ENCODE measurements around the gene C4BPA. TPM values are rescaled to one million over a fixed set of nuclear protein-coding genes. Genes with fewer than 3 reads are reported as not detected.

C4BPA gene
- polyA plus RNA-seq, 1 of the 3 experiments (the other 2 are of a cell fraction) = not detected

GRCh38 chr1:207164086-207164485 lies 60.1 kb downstream of the C4BPA start:
- H3K4me3 ChIP-seq (ENCODE audit: low read depth in 2 of 2, low read length in 1 of 2) = no peak overlapping the region
- DNase-seq = no peak
- H4K20me1 ChIP-seq (ENCODE audit: insufficient read depth) = no peaks in the 10 kb centered on the region
- H3K9me3 ChIP-seq = no peaks in the 10 kb centered on the region
- H3K79me2 ChIP-seq (ENCODE audit: insufficient read depth) = no peaks in the 10 kb centered on the region
- H2AFZ ChIP-seq (ENCODE audit: low read depth) = no peak overlapping the region
- ChIA-PET POLR2A (no interaction called here), CTCF (no interaction called here)
- H3K4me1 ChIP-seq (ENCODE audit: control insufficient read depth in 1 of 2, insufficient read depth in 2 of 2, low read depth in 1 of 2, low read length in 1 of 2) = no peaks in the 10 kb centered on the region
- WGBS (ENCODE audit: low lambda C conversion rate) = 20% methylated on average over 1 of the region's 1 CpG
- TF ChIP-seq TEAD4 (IDR thresholded peaks at IDR 0.05; ENCODE audit: borderline replicate concordance, insufficient read depth) (no peak), CTCF (IDR thresholded peaks at IDR 0.05) (no peak), SIN3A (IDR thresholded peaks at IDR 0.05; ENCODE audit: borderline replicate concordance, low read depth, low read length) (no peak), TCF12 (IDR thresholded peaks at IDR 0.05) (no peak), GABPA (IDR thresholded peaks at IDR 0.05; ENCODE audit: low read depth) (no peak), FOXM1 (IDR thresholded peaks at IDR 0.05; ENCODE audit: low read depth) (no peak), NRF1 (IDR thresholded peaks at IDR 0.05; ENCODE audit: low read depth, low read length) (no peak), RXRA (IDR thresholded peaks at IDR 0.05; ENCODE audit: borderline replicate concordance, low read depth) (no peak), YY1 (IDR thresholded peaks at IDR 0.05; ENCODE audit: low read depth) (no peak), RCOR1 (IDR thresholded peaks at IDR 0.05; ENCODE audit: low read length) (no peak), MEF2A (IDR thresholded peaks at IDR 0.05; ENCODE audit: borderline replicate concordance, low read depth) (no peak), MAX (IDR thresholded peaks at IDR 0.05; ENCODE audit: low read depth) (no peak), EP300 (IDR thresholded peaks at IDR 0.05; ENCODE audit: borderline replicate concordance in 1 of 2, low read depth in 1 of 2, low read length in 1 of 2) (no peak), RFX5 (IDR thresholded peaks at IDR 0.05; ENCODE audit: low read length) (no peak), TAF1 (IDR thresholded peaks at IDR 0.05; ENCODE audit: borderline replicate concordance, low read depth, low read length) (no peak)
- no peaks in the 10 kb centered on the region for H3K36me3 ChIP-seq (replicated peaks in 1 of 2; ENCODE audit: control insufficient read depth in 1 of 2, insufficient read depth in 2 of 2, low read length in 1 of 2)
- H3K4me2 ChIP-seq = no peak overlapping the region
- H3F3A ChIP-seq (replicated peaks; ENCODE audit: insufficient read depth) = no peaks in the 10 kb centered on the region
- H3K27me3 ChIP-seq (ENCODE audit: insufficient read depth) = no peaks in the 10 kb centered on the region
- H3K9me2 ChIP-seq = no peaks in the 10 kb centered on the region
- no peak overlapping the region for H3K9ac ChIP-seq
- no peak overlapping the region for H3K27ac ChIP-seq (ENCODE audit: low read depth in 2 of 2, low read length in 1 of 2)

- ChIA-PET CTCF (no interaction called here), POLR2A (no interaction called here)
- Histone ChIP-seq H4K20me1 (ENCODE audit: insufficient read depth) (no peaks in the 10 kb centered on the region), H3K9me3 (no peaks in the 10 kb centered on the region; the same call in 1 of the 2 replicates), H3K4me2 (no peak overlapping the region), H3K36me3 (replicated peaks in 1 of 2; ENCODE audit: control insufficient read depth in 1 of 2, insufficient read depth in 2 of 2, low read length in 1 of 2) (no peaks in the 10 kb centered on the region), H3K9ac (no peak overlapping the region), H3F3A (replicated peaks; ENCODE audit: insufficient read depth) (no peaks in the 10 kb centered on the region), H3K27me3 (ENCODE audit: insufficient read depth) (no peaks in the 10 kb centered on the region), H2AFZ (ENCODE audit: low read depth) (no peak overlapping the region), H3K4me1 (ENCODE audit: control insufficient read depth in 1 of 2, insufficient read depth in 2 of 2, low read depth in 1 of 2, low read length in 1 of 2) (no peaks in the 10 kb centered on the region), H3K4me3 (ENCODE audit: low read depth in 2 of 2, low read length in 1 of 2) (no peak overlapping the region), H3K9me2 (no peaks in the 10 kb centered on the region), H3K27ac (ENCODE audit: low read depth in 2 of 2, low read length in 1 of 2) (no peak overlapping the region), H3K79me2 (ENCODE audit: insufficient read depth) (no peaks in the 10 kb centered on the region)
- TF ChIP-seq FOSL2 (IDR thresholded peaks at IDR 0.05; ENCODE audit: borderline replicate concordance, low read depth) (no peak), RFX5 (IDR thresholded peaks at IDR 0.05; ENCODE audit: low read length) (no peak), RXRA (IDR thresholded peaks at IDR 0.05; ENCODE audit: borderline replicate concordance, low read depth) (no peak), MAX (IDR thresholded peaks at IDR 0.05; ENCODE audit: low read depth) (no peak), USF2 (IDR thresholded peaks at IDR 0.05; ENCODE audit: borderline replicate concordance, low read depth, low read length) (no peak), FOXM1 (IDR thresholded peaks at IDR 0.05; ENCODE audit: low read depth) (no peak), EZH2phosphoT487 (IDR thresholded peaks at IDR 0.05; ENCODE audit: borderline replicate concordance, low read depth) (no peak), TEAD4 (IDR thresholded peaks at IDR 0.05; ENCODE audit: borderline replicate concordance, insufficient read depth) (no peak), NRF1 (IDR thresholded peaks at IDR 0.05; ENCODE audit: low read depth, low read length) (no peak), PBX3 (IDR thresholded peaks at IDR 0.05) (no peak), SMC3 (IDR thresholded peaks at IDR 0.05; ENCODE audit: low read depth, low read length) (no peak)
- no peak for DNase-seq
- 7% methylated on average over 2 of the region's 2 CpGs for WGBS (ENCODE audit: low lambda C conversion rate)
Observed at GRCh38 chr1:207172321-207172720, 68.3 kb downstream of the C4BPA start.
